GM21360 (cell line): ENCODE measurements around the gene SLC9A4.
"Not testable (repeated sequence)": the region's sequence is repeated elsewhere in the genome, so short reads cannot be mapped to it uniquely, and the experiment has no call there.

ENCODE experiments used
- ATAC-seq: cut with Tn5 transposase; IDR thresholded peaks from one replicate; pipeline ENCODE4 v1.9.1; 2021; ENCODE audit warnings: mild to moderate bottlenecking, moderate library complexity; ENCODE audit not compliant: unreplicated experiment

SLC9A4 gene

GRCh38 chr2:102540882-102541281 is 67.9 kb downstream of the SLC9A4 start:
- no peak for ATAC-seq

- ATAC-seq = no peak
These were observed 71.2 kb downstream of the SLC9A4 start for GRCh38 chr2:102544182-102544581.

DNA sequence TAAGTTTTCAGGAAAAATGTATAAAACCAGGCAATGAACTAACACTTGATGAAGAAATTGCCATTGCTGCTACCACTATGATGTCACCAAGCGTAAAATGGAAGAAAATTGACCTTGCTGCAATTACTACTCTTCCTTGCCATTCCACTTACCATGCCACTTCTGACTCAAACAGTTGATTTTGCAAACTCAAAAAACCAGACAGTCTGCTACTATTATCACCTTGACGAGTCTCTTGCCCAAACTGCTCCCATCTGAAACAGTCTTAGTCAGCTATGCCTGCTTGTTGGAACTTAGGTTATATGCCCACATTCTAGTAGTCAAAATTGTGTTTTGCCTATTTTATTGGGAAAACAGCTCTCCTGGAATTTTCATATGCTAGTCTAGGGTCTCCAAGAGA is 74.4 kb downstream of the SLC9A4 start:
- ATAC-seq = no peak

GRCh38 chr2:102549027-102549426 is 76.0 kb downstream of the SLC9A4 start:
- no peak for ATAC-seq

DNA sequence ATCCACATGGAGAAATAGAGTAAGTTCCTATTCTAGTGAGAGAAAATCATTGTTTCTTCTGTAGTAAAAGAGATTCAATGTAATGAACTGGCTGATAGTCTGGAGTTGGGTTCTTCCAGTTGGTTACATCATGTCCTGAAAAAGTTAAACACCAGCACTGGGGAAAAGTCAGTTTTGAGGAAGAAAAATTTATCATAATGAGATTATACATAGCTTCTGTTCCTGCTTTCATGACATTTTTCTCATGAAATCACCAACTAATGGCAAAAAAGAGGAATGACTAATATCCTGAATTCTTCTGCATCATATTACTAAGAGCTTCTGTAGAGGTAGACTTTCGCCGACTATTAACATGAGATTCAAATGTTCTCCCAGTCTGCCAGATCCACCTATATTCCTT is 77.1 kb downstream of the SLC9A4 start:
- ATAC-seq = no peak

DNA sequence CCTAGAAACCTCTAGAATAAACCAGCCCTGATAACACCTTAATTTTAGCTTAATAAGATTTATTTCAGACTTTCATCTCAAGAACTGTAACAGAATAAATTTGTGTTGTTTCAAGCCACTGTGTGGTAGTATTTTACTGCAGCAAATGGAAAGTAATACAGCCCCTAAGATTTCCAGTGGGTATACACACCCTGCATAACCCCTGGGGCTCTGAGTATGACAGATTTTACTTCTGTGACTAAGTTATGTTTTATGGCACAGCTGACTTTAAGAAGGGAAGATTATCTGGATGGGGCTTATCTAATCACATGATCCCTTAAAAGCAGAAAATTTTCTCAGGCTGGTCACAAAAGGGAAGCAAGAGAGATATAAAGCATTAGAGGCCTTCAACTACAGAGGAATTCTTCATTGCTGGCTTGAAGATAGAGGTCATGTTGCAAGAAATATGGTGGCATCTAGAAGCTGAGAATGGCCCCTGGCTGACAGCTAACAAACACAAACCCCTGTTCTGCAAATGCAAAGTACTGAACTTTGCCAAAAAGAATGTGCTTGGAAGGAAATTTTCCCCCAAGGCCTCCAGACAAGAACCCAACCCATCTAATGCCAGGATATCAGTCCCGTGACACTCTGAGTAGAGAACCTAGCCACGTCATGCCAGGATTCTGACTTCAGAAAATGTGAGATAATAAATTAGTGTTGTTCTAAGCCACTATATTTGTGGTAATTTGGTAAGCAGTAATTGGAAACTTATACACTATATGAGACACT is 78.5 kb downstream of the SLC9A4 start:
- ATAC-seq = no peak

DNA sequence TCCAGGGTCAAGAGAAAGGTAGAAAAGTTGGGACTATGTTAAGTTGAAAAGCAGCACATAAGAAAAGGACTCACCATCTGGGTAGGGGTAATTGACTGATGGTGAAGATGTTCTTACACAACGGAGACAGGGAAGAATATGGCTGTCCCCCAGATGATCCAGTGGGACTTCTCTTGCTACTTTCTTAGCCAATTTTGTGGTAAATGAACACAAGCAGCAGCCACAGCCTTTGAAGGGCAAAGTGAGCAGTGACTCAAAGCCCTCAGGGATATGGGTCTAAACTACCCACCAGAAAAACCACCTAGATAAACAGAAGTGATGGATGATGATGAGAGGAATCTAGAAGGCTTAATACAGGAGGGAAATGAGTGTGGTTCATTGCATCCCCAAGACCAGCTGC is 80.6 kb downstream of the SLC9A4 start:
- no peak for ATAC-seq

GRCh38 chr2:102558463-102558862 is 85.4 kb downstream of the SLC9A4 start:
- no peak for ATAC-seq

- ATAC-seq = not testable (repeated sequence)
These were observed 89.5 kb downstream of the SLC9A4 start for GRCh38 chr2:102562542-102562941.

- ATAC-seq = no peak
These were observed 102.9 kb downstream of the SLC9A4 start for GRCh38 chr2:102575888-102576287.

DNA sequence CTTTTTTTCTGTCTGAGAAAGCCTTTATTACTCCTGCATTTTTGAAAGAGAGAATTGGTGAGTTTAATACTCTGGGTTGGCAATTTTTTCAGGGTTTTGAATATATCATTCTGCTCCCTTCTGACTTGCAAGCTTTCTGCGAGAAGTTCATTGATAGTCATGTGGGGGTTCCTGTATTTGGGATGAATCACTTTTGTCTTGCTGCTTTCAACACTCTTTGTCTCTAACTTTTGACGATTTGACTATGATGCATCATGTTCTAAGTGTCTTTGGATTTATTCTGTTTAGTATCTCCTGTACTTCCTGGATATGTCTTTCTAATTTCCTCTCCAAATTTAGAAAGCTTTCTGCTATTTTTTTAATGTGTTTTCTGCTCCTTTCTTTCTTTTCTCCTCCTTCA is 105.3 kb downstream of the SLC9A4 start:
- no peak for ATAC-seq

DNA sequence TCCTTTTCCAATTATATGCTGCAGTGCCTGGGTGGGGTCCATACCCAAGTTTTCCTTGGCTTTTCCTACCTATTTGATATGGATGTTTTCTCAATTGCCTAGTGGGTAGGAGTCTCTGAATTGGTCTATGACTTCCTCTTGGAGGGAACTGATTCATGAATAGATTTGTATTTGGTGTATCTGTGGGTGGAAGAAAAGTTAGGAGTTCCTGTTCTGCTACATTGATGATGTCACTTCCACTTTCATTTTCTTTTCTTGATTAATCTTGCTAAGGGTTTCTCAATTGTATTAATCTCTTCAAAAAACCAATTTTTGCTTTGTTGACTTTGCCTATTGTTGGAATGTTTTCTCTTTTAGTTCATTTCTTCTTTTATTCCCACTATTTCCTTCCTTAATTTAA is 108.9 kb downstream of the SLC9A4 start:
- ATAC-seq = no peak

GRCh38 chr2:102582845-102583244 is 109.8 kb downstream of the SLC9A4 start:
- ATAC-seq = no peak
